GM12892 (cell line): ENCODE measurements around the gene CDH2.

Experiments
- POLR2A ChIP-seq: IDR thresholded peaks from 2 replicates; pipeline ENCODE4 v1.6.1; 2011; ENCODE audit warnings: low read depth, low read length, control low read depth
- POLR2AphosphoS5 ChIP-seq: IDR thresholded peaks from 2 replicates; pipeline ENCODE4 v1.6.1; 2011; ENCODE audit warnings: low read depth, low read length, control low read depth
- TAF1 ChIP-seq: IDR thresholded peaks from 2 replicates; pipeline ENCODE4 v1.6.1; 2011; ENCODE audit warnings: low read depth, mild to moderate bottlenecking, control low read depth, low read length, borderline replicate concordance

- TF ChIP-seq POLR2A (no peak), POLR2AphosphoS5 (no peak), TAF1 (no peak)
Observed at GRCh38 chr18:28171837-28172236, 5.1 kb downstream of the CDH2 start.
